Activated CD4-positive, alpha-beta T cell treated with anti-CD3 and anti-CD28 coated beads for 36 hours (primary cell): ENCODE data around the gene MN1. TPM values are rescaled to one million over a fixed set of nuclear protein-coding genes. Genes with fewer than 3 reads are reported as not detected.

Experiments
- ATAC-seq: fragments of 200-7000 bp; cut with Tn5 transposase; one replicate; pipeline ENCODE4 v1.10.0; 2021; ENCODE audit warnings: mild to moderate bottlenecking, moderate library complexity
- CTCF ChIA-PET: fragments of 350-600 bp; sonication (Branson Sonifier 250); formaldehyde crosslinking; loops from one replicate; lab custom pipeline; 2021; ENCODE audit warnings: antibody characterized with exemption; lab: Charles Lee
- POLR2A ChIA-PET: fragments of 350-600 bp; sonication (Branson Sonifier 250); formaldehyde crosslinking; loops from one replicate; lab custom pipeline; 2021; ENCODE audit warnings: antibody characterized with exemption, inconsistent platforms; lab: Charles Lee
- DNase-seq: peaks from one replicate; pipeline ENCODE4 v3.0.0-alpha.2; 2020
- H3K27ac Mint-ChIP-seq: one replicate; pipeline ENCODE4 v1.8.0; 2021; ENCODE audit warnings: mixed read lengths
- H3K27me3 Mint-ChIP-seq: one replicate; pipeline ENCODE4 v1.8.0; 2021; ENCODE audit warnings: mixed read lengths
- H3K36me3 Mint-ChIP-seq: one replicate; pipeline ENCODE4 v1.8.0; 2021; ENCODE audit warnings: low read depth, mixed read lengths
- H3K4me1 Mint-ChIP-seq: one replicate; pipeline ENCODE4 v1.8.0; 2021; ENCODE audit warnings: mixed read lengths
- H3K4me3 Mint-ChIP-seq: one replicate; pipeline ENCODE4 v1.8.0; 2021; ENCODE audit warnings: mild to moderate bottlenecking, moderate library complexity, mixed read lengths
- H3K9me3 Mint-ChIP-seq: one replicate; pipeline ENCODE4 v1.8.0; 2021; ENCODE audit warnings: low read depth, mixed read lengths
- intact Hi-C, 2 experiments: fragments of 100-400 bp; cut with DNase I in 1 of 2; cut with micrococcal nuclease in 1 of 2; formaldehyde crosslinking; loops; one replicate each; pipeline versions ENCODE4 v1.14.2 to v1.15.1; 2022 to 2024; cut with DNase I, micrococcal nuclease
- total RNA-seq, 2 experiments: library from RNA; stranded (reverse); gene quantifications; one replicate each; pipeline ENCODE4 v1.2.3, GENCODE V29; 2021

The MN1 gene
- total RNA-seq, 2 experiments from 2014 or later: 0.05 to 0.12 TPM

- CTCF ChIA-PET: no interaction called here
- POLR2A ChIA-PET: no interaction called here
- H3K36me3 Mint-ChIP-seq: no peaks in the 10 kb centered on the region
- no peaks in the 10 kb centered on the region for H3K4me1 Mint-ChIP-seq
- H3K27ac Mint-ChIP-seq: no peak overlapping the region
- H3K4me3 Mint-ChIP-seq: no peak overlapping the region
- intact Hi-C loops: no loop called here
- no peak for ATAC-seq
- no peak for DNase-seq
- H3K27me3 Mint-ChIP-seq: peaks cover 7% of the 10 kb centered on the region
- H3K9me3 Mint-ChIP-seq: no peaks in the 10 kb centered on the region
Measured at GRCh38 chr22:27788500-27789288, 12.9 kb downstream of the MN1 start.

- Mint-ChIP-seq H3K9me3 (no peaks in the 10 kb centered on the region), H3K27me3 (peaks cover 10% of the 10 kb centered on the region), H3K4me1 (no peaks in the 10 kb centered on the region), H3K4me3 (no peak overlapping the region), H3K27ac (no peak overlapping the region), H3K36me3 (no peaks in the 10 kb centered on the region)
- ATAC-seq: no peak
- POLR2A ChIA-PET: no interaction called here
- intact Hi-C loops: no loop called here
- CTCF ChIA-PET: no interaction called here
- no peak for DNase-seq
Measured at GRCh38 chr22:27786965-27787364, 14.6 kb downstream of the MN1 start.

- ATAC-seq (no peak), DNase-seq (no peak)
- intact Hi-C loops: no loop called here
- H3K27me3 Mint-ChIP-seq: peaks cover 10% of the 10 kb centered on the region
- POLR2A ChIA-PET: no interaction called here
- no peak overlapping the region for H3K4me3 Mint-ChIP-seq
- CTCF ChIA-PET: no interaction called here
- no peak overlapping the region for H3K27ac Mint-ChIP-seq
- H3K9me3 Mint-ChIP-seq: no peaks in the 10 kb centered on the region
- H3K36me3 Mint-ChIP-seq: no peaks in the 10 kb centered on the region
- no peaks in the 10 kb centered on the region for H3K4me1 Mint-ChIP-seq
Measured at GRCh38 chr22:27786291-27786932, 15.1 kb downstream of the MN1 start.

- ChIA-PET POLR2A (no interaction called here), CTCF (no interaction called here)
- no peaks in the 10 kb centered on the region for H3K36me3 Mint-ChIP-seq
- ATAC-seq: no peak
- H3K4me3 Mint-ChIP-seq: no peak overlapping the region
- H3K27me3 Mint-ChIP-seq: peaks cover 12% of the 10 kb centered on the region
- no peaks in the 10 kb centered on the region for H3K4me1 Mint-ChIP-seq
- no peak overlapping the region for H3K27ac Mint-ChIP-seq
- no peaks in the 10 kb centered on the region for H3K9me3 Mint-ChIP-seq
- intact Hi-C loops: no loop called here
- DNase-seq: no peak
Measured at GRCh38 chr22:27785831-27786230, 15.7 kb downstream of the MN1 start.

GRCh38 chr22:27784120-27784475, 17.5 kb downstream of the MN1 start:
- no peak overlapping the region for H3K27ac Mint-ChIP-seq
- ATAC-seq (no peak), DNase-seq (no peak)
- H3K9me3 Mint-ChIP-seq: no peaks in the 10 kb centered on the region
- intact Hi-C loops: no loop called here
- H3K27me3 Mint-ChIP-seq: peaks cover 12% of the 10 kb centered on the region
- H3K36me3 Mint-ChIP-seq: no peaks in the 10 kb centered on the region
- ChIA-PET POLR2A (no interaction called here), CTCF (no interaction called here)
- no peak overlapping the region for H3K4me3 Mint-ChIP-seq
- no peaks in the 10 kb centered on the region for H3K4me1 Mint-ChIP-seq

GRCh38 chr22:27783436-27784119, 18.0 kb downstream of the MN1 start:
- POLR2A ChIA-PET: no interaction called here
- H3K9me3 Mint-ChIP-seq: no peaks in the 10 kb centered on the region

GRCh38 chr22:27782088-27782487, 19.5 kb downstream of the MN1 start:
- intact Hi-C loops: no loop called here
- no peaks in the 10 kb centered on the region for H3K9me3 Mint-ChIP-seq
- no peak overlapping the region for H3K27ac Mint-ChIP-seq
- no peak for DNase-seq
- POLR2A ChIA-PET: no interaction called here
- H3K4me1 Mint-ChIP-seq: no peaks in the 10 kb centered on the region
- H3K27me3 Mint-ChIP-seq: peaks cover 13% of the 10 kb centered on the region
- CTCF ChIA-PET: no interaction called here
- no peak for ATAC-seq
- no peaks in the 10 kb centered on the region for H3K36me3 Mint-ChIP-seq
- no peak overlapping the region for H3K4me3 Mint-ChIP-seq

More at GRCh38 chr22:27783436-27784119, 18.0 kb downstream of the MN1 start:
- ATAC-seq: no peak
- H3K4me3 Mint-ChIP-seq: no peak overlapping the region
- no peaks in the 10 kb centered on the region for H3K36me3 Mint-ChIP-seq
- peaks cover 14% of the 10 kb centered on the region for H3K27me3 Mint-ChIP-seq
- CTCF ChIA-PET: no interaction called here
- H3K4me1 Mint-ChIP-seq: no peaks in the 10 kb centered on the region
- H3K27ac Mint-ChIP-seq: no peak overlapping the region
- no peak for DNase-seq
- intact Hi-C loops: no loop called here

- no peak overlapping the region for H3K4me3 Mint-ChIP-seq
- DNase-seq (no peak), ATAC-seq (no peak)
- H3K36me3 Mint-ChIP-seq: no peaks in the 10 kb centered on the region
- no peaks in the 10 kb centered on the region for H3K9me3 Mint-ChIP-seq
- H3K27me3 Mint-ChIP-seq: peaks cover 13% of the 10 kb centered on the region
- intact Hi-C loops: no loop called here
- no peak overlapping the region for H3K27ac Mint-ChIP-seq
- POLR2A ChIA-PET: no interaction called here
- CTCF ChIA-PET: interaction anchor here (0.7 kb wide), 1 partner anchor 60 kb away, joined by 3 read pairs; no protein-coding TSS in a partner anchor
- H3K4me1 Mint-ChIP-seq: no peaks in the 10 kb centered on the region
Measured at GRCh38 chr22:27780161-27780575, 21.4 kb downstream of the MN1 start.

- ATAC-seq (no peak), DNase-seq (no peak)
- Mint-ChIP-seq H3K4me3 (no peak overlapping the region), H3K27ac (no peak overlapping the region), H3K9me3 (no peaks in the 10 kb centered on the region), H3K36me3 (no peaks in the 10 kb centered on the region), H3K27me3 (peaks cover 10% of the 10 kb centered on the region), H3K4me1 (no peaks in the 10 kb centered on the region)
- intact Hi-C loops: no loop called here
- CTCF ChIA-PET: interaction anchor here (0.7 to 0.8 kb wide), 2 partner anchors 60 to 241 kb away, joined by 3 read pairs; no protein-coding TSS in a partner anchor
- POLR2A ChIA-PET: no interaction called here
Measured at GRCh38 chr22:27779643-27780042, 21.9 kb downstream of the MN1 start.

- intact Hi-C loops: no loop called here
- ATAC-seq: no peak
- H3K27me3 Mint-ChIP-seq: peaks cover 6% of the 10 kb centered on the region
- DNase-seq: no peak
- H3K27ac Mint-ChIP-seq: no peak overlapping the region
- POLR2A ChIA-PET: no interaction called here
- CTCF ChIA-PET: no interaction called here
- H3K4me3 Mint-ChIP-seq: no peak overlapping the region
- H3K9me3 Mint-ChIP-seq: no peaks in the 10 kb centered on the region
- no peaks in the 10 kb centered on the region for H3K4me1 Mint-ChIP-seq
- H3K36me3 Mint-ChIP-seq: no peaks in the 10 kb centered on the region
Measured at GRCh38 chr22:27778294-27779090, 23.1 kb downstream of the MN1 start.

- H3K4me3 Mint-ChIP-seq: no peak overlapping the region
- H3K36me3 Mint-ChIP-seq: no peaks in the 10 kb centered on the region
- ATAC-seq: no peak
- H3K27ac Mint-ChIP-seq: no peak overlapping the region
- no peaks in the 10 kb centered on the region for H3K9me3 Mint-ChIP-seq
- ChIA-PET POLR2A (no interaction called here), CTCF (no interaction called here)
- peaks cover 5% of the 10 kb centered on the region for H3K27me3 Mint-ChIP-seq
- H3K4me1 Mint-ChIP-seq: no peaks in the 10 kb centered on the region
- no peak for DNase-seq
- intact Hi-C loops: no loop called here
Measured at GRCh38 chr22:27777128-27777527, 24.4 kb downstream of the MN1 start.
